ENCODE results near the gene NCAM2. TPM values are rescaled to one million over a fixed set of nuclear protein-coding genes. Genes with fewer than 3 reads are reported as not detected.

Gene NCAM2
- total RNA-seq, 1 experiment from 2014 or later = not detected

DNA sequence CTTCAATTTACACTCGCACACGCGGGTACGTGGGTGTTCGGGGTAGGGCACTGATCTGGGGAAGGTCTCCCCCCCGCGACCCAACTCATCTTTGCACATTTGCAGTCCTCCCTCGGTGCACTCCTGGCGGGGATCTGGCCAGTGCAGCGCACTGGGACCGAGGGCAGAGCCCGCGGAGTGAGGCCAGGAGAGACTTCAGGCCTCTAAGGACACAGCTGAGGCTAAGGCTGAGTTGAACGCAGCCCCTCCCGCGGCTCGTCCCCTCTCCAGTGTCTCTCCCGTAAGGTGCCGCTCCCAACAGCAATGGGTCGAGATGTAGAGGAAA, 936 bp upstream of the NCAM2 start:
- H3K9me3 Mint-ChIP-seq (ENCODE audit: unreplicated experiment) = no peaks in the 10 kb centered on the region
- no peak for DNase-seq (ENCODE audit: unreplicated experiment)
- H3K27ac Mint-ChIP-seq (ENCODE audit: low read depth, unreplicated experiment) = no peak overlapping the region
- intact Hi-C loops (cut with micrococcal nuclease) = loop anchor here (5.0 kb wide), 1 partner anchor 1795 kb away; no protein-coding TSS in a partner anchor
- BruUV-seq (replicated peaks) = no TSS peak
- no peak overlapping the region for H3K4me3 Mint-ChIP-seq (ENCODE audit: unreplicated experiment)
- H3K27me3 Mint-ChIP-seq (ENCODE audit: insufficient read depth, unreplicated experiment) = no peaks in the 10 kb centered on the region
- POLR2A ChIA-PET = no interaction called here
- TF ChIP-seq, protein P1, sequence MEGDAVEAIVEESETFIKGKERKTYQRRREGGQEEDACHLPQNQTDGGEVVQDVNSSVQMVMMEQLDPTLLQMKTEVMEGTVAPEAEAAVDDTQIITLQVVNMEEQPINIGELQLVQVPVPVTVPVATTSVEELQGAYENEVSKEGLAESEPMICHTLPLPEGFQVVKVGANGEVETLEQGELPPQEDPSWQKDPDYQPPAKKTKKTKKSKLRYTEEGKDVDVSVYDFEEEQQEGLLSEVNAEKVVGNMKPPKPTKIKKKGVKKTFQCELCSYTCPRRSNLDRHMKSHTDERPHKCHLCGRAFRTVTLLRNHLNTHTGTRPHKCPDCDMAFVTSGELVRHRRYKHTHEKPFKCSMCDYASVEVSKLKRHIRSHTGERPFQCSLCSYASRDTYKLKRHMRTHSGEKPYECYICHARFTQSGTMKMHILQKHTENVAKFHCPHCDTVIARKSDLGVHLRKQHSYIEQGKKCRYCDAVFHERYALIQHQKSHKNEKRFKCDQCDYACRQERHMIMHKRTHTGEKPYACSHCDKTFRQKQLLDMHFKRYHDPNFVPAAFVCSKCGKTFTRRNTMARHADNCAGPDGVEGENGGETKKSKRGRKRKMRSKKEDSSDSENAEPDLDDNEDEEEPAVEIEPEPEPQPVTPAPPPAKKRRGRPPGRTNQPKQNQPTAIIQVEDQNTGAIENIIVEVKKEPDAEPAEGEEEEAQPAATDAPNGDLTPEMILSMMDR (IDR thresholded peaks at IDR 0.05; ENCODE audit: unreplicated experiment) = no peak
- peaks cover 5% of the 10 kb centered on the region for H3K4me1 Mint-ChIP-seq (ENCODE audit: insufficient read depth, unreplicated experiment)
- H3K36me3 Mint-ChIP-seq (ENCODE audit: insufficient read depth, unreplicated experiment) = no peaks in the 10 kb centered on the region
- CTCF ChIA-PET = interaction anchor here (0.5 to 1.0 kb wide), 2 partner anchors 925 to 1823 kb away, joined by 3 read pairs; no protein-coding TSS in a partner anchor

DNA sequence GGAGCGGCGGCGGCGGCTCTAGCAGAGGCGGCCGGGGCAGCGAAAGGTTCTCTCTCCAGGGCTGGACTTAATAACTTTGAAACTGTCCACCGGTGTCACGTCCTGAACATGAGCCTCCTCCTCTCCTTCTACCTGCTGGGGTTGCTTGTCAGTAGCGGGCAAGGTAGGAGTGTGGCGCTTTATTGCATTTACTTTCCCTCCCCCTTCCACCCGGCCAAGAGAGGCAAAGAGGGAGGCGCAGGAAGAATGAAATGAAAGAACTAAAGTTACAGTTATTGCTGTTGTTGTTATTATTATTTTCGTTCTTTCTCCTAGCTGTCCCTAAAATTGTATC, 214 bp downstream of the NCAM2 start:
- POLR2A ChIA-PET = no interaction called here
- no peak overlapping the region for H3K4me3 Mint-ChIP-seq (ENCODE audit: unreplicated experiment)
- no peak overlapping the region for H3K27ac Mint-ChIP-seq (ENCODE audit: low read depth, unreplicated experiment)
- intact Hi-C loops (cut with micrococcal nuclease) = loop anchor here (5.0 kb wide), 1 partner anchor 1794 kb away; no protein-coding TSS in a partner anchor
- CTCF ChIA-PET = interaction anchor here (0.6 to 1.5 kb wide), 3 partner anchors 13 to 1272 kb away, joined by 3 to 5 read pairs (median 4); no protein-coding TSS in a partner anchor
- no peaks in the 10 kb centered on the region for H3K27me3 Mint-ChIP-seq (ENCODE audit: insufficient read depth, unreplicated experiment)
- no TSS peak for BruUV-seq (replicated peaks)
- no peak for DNase-seq (ENCODE audit: unreplicated experiment)
- no peaks in the 10 kb centered on the region for H3K36me3 Mint-ChIP-seq (ENCODE audit: insufficient read depth, unreplicated experiment)
- TF ChIP-seq, protein P1 (IDR thresholded peaks at IDR 0.05; ENCODE audit: unreplicated experiment) = no peak
- H3K4me1 Mint-ChIP-seq (ENCODE audit: insufficient read depth, unreplicated experiment) = peaks cover 5% of the 10 kb centered on the region
- no peaks in the 10 kb centered on the region for H3K9me3 Mint-ChIP-seq (ENCODE audit: unreplicated experiment)

DNA sequence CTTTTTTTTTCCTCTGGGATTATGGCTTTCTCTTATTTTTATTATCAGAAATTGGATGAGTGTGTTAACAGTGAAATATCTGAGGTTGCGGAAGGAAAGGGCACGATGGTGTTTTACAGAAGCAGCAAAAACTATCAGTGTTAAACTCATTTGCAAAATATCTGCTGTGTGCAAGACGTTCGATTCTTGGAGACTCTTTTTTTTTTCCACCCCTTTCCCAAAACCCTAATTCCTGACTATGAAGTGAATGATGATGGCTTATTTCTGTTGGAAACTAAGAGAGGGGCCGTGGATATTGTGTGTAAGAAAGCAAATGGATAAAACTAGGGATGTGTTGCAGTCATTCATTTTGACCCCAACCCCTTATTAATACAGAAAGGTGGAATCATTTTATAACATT, 677 bp downstream of the NCAM2 start:
- POLR2A ChIA-PET = no interaction called here
- Mint-ChIP-seq H3K27me3 (ENCODE audit: insufficient read depth, unreplicated experiment) (no peaks in the 10 kb centered on the region), H3K4me3 (ENCODE audit: unreplicated experiment) (no peak overlapping the region), H3K4me1 (ENCODE audit: insufficient read depth, unreplicated experiment) (peaks cover 5% of the 10 kb centered on the region), H3K27ac (ENCODE audit: low read depth, unreplicated experiment) (no peak overlapping the region), H3K9me3 (ENCODE audit: unreplicated experiment) (no peaks in the 10 kb centered on the region), H3K36me3 (ENCODE audit: insufficient read depth, unreplicated experiment) (no peaks in the 10 kb centered on the region)
- CTCF ChIA-PET = interaction anchor here (0.6 to 1.5 kb wide), 6 partner anchors 12 to 918 kb away, joined by 3 to 5 read pairs (median 3); no protein-coding TSS in a partner anchor
- TF ChIP-seq, protein P1 (IDR thresholded peaks at IDR 0.05; ENCODE audit: unreplicated experiment) = no peak
- no TSS peak for BruUV-seq (replicated peaks)
- intact Hi-C loops (cut with micrococcal nuclease) = loop anchor here (1.0 to 5.0 kb wide), 2 partner anchors 233 to 1793 kb away; no protein-coding TSS in a partner anchor
- no peak for DNase-seq (ENCODE audit: unreplicated experiment)

DNA sequence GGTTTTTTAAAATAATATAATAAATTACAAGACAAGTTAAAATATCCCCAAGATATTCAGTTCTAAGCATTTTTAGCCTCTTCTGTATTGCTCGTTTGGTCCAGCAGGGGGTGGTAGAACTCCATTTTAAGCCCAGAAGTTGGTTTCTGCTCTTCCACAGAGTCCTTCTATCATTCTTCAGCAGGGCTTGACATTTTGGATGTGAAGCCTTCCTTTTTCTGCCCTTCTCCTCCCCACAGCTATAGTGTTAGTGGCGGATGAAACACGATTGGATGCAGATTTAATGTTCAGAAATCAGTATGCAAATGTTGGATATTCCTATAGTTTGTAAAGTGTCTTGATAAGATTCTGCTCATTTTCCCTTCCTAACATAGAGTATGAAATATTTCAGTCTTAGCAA, 1.4 kb downstream of the NCAM2 start:
- CTCF ChIA-PET = interaction anchor here (0.6 to 1.7 kb wide), 8 partner anchors 9 to 1967 kb away, joined by 3 to 6 read pairs (median 3); no protein-coding TSS in a partner anchor
- Mint-ChIP-seq H3K27me3 (ENCODE audit: insufficient read depth, unreplicated experiment) (no peaks in the 10 kb centered on the region), H3K4me3 (ENCODE audit: unreplicated experiment) (no peak overlapping the region), H3K36me3 (ENCODE audit: insufficient read depth, unreplicated experiment) (no peaks in the 10 kb centered on the region), H3K4me1 (ENCODE audit: insufficient read depth, unreplicated experiment) (peaks cover 5% of the 10 kb centered on the region), H3K27ac (ENCODE audit: low read depth, unreplicated experiment) (no peak overlapping the region), H3K9me3 (ENCODE audit: unreplicated experiment) (peaks cover 3% of the 10 kb centered on the region)
- intact Hi-C loops (cut with micrococcal nuclease) = loop anchor here (1.0 to 5.0 kb wide), 4 partner anchors 103 to 1793 kb away; no protein-coding TSS in a partner anchor
- POLR2A ChIA-PET = interaction anchor here (1.2 kb wide), 1 partner anchor 374 kb away, joined by 3 read pairs; no protein-coding TSS in a partner anchor
- TF ChIP-seq, protein P1 (IDR thresholded peaks at IDR 0.05; ENCODE audit: unreplicated experiment) = peak; percentile 69
- no TSS peak for BruUV-seq (replicated peaks)
- DNase-seq (ENCODE audit: unreplicated experiment) = peak; percentile 48
